Measurements from ENCODE around the gene SDK2.

SDK2 gene

GRCh38 chr17:73513426-73513825 lies 130.8 kb downstream of the SDK2 start:
- H3K4me3 ChIP-seq (ENCODE audit: low read depth, low read length), result no peak overlapping the region
- no peak for DNase-seq (ENCODE audit: low read depth, low spot score)
- in situ Hi-C loops (cut with HindIII; ENCODE audit: low sequenced_read_pairs), result no loop called here
- TF ChIP-seq CTCF (IDR thresholded peaks at IDR 0.05; ENCODE audit: low read depth, low read length), result no peak

- TF ChIP-seq CTCF (IDR thresholded peaks at IDR 0.05; ENCODE audit: low read depth, low read length), result no peak
- H3K4me3 ChIP-seq (ENCODE audit: low read depth, low read length), result no peak overlapping the region
- in situ Hi-C loops (cut with HindIII; ENCODE audit: low sequenced_read_pairs), result no loop called here
- no peak for DNase-seq (ENCODE audit: low read depth, low spot score)
Observed at GRCh38 chr17:73511719-73512115, 132.5 kb downstream of the SDK2 start.

- DNase-seq (ENCODE audit: low read depth, low spot score), result no peak
- TF ChIP-seq CTCF (IDR thresholded peaks at IDR 0.05; ENCODE audit: low read depth, low read length), result no peak
- H3K4me3 ChIP-seq (ENCODE audit: low read depth, low read length), result no peak overlapping the region
- in situ Hi-C loops (cut with HindIII; ENCODE audit: low sequenced_read_pairs), result no loop called here
Observed at GRCh38 chr17:73510981-73511718, 133.1 kb downstream of the SDK2 start.

- no peak overlapping the region for H3K4me3 ChIP-seq (ENCODE audit: low read depth, low read length)
- in situ Hi-C loops (cut with HindIII; ENCODE audit: low sequenced_read_pairs), result no loop called here
- DNase-seq (ENCODE audit: low read depth, low spot score), result no peak
- TF ChIP-seq CTCF (IDR thresholded peaks at IDR 0.05; ENCODE audit: low read depth, low read length), result no peak
Observed at GRCh38 chr17:73508931-73509605, 135.2 kb downstream of the SDK2 start.

GRCh38 chr17:73508057-73508930 lies 136.0 kb downstream of the SDK2 start:
- in situ Hi-C loops (cut with HindIII; ENCODE audit: low sequenced_read_pairs), result no loop called here
- no peak for DNase-seq (ENCODE audit: low read depth, low spot score)
- TF ChIP-seq CTCF (IDR thresholded peaks at IDR 0.05; ENCODE audit: low read depth, low read length), result no peak

More at GRCh38 chr17:73508057-73508930, 136.0 kb downstream of the SDK2 start:
- no peak overlapping the region for H3K4me3 ChIP-seq (ENCODE audit: low read depth, low read length)

Measured in astrocyte of the spinal cord (primary cell).